ENCODE data around the gene TPTE.
"Not testable (repeated sequence)": the region's sequence is repeated elsewhere in the genome, so short reads cannot be mapped to it uniquely, and the experiment has no call there.

Gene TPTE

DNA sequence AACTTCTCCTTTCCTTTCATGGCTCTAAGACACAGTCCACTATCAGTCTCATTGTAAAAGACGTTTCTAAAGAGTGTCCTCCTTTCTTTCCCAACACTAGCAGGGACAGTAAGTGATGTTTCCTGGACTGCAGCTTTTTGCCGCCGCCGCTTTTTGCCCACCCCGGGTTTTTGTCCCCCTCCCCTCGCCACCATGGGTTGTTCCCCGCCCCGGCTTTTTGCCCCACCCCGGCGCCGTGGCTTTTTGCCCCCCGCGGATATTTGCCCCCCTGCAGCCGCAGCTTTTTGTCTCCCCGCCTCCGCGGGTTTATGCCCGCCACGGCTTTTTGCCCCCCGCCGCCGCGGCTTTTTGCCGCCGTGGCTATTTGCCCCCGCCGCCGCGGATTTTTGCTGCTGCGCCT is 95.2 kb downstream of the TPTE start:
- no peak for DNase-seq (ENCODE audit: low read depth in 2 of 2)

DNA sequence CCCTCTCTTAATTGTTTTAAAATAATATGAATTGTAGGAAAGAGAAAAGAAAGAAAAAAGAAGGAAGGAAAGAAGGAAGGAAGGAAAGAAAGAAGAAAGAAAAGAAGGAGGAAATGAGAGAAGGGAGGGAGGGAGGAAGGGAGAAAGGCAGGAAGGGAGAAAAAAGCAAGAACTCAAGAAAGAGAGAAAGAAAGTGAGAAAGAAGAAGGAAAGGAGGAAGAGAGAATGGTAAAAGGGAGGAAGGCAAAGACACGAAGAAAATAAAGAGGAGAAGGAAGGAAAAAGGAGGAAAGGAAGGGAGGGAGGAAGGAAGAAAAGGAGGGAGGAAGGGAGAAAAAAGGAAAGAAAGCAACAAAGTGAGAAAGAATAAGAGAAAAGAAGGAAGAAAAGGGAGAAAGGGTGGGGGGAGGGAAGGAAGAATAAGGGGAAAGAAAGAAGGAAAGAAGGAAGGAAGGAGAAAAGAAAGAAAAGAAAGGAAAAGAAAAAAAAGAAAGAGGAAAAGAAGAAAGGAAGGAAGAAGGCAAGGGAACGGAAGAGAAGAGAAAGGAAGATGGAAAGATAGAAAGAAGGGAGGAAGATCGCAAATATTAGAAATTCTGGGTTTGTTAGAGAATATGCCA is 95.9 kb downstream of the TPTE start:
- not testable (repeated sequence) for DNase-seq (ENCODE audit: low read depth in 2 of 2)

DNA sequence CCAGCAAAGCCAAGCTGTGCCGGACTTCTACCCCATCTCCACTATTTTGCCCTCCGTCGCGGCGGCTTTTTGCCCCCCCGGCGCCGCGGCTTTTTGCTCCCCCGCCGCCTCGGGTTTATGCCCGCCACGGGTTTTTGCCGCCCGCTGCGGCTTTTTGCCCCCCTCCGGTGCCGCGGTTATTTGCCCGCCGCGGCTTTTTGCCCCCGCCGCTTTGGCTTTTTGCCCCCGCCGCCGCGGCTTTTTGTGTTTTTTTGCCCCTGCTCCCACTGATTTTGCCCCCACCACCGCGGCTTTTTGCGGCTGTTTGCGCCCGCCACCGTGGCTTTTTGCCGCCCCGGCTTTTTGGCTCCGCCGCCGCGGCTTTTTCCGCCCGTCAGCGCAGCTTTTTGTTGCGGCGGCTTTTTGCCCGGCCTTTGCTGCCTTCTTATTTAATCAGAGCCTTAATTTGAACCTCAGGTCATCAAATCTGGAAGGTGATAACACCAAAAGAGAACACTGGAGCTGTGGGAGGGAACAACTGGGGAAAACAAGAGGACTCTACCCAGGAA is 106.0 kb downstream of the TPTE start:
- no peak for DNase-seq (ENCODE audit: low read depth in 2 of 2)

DNA sequence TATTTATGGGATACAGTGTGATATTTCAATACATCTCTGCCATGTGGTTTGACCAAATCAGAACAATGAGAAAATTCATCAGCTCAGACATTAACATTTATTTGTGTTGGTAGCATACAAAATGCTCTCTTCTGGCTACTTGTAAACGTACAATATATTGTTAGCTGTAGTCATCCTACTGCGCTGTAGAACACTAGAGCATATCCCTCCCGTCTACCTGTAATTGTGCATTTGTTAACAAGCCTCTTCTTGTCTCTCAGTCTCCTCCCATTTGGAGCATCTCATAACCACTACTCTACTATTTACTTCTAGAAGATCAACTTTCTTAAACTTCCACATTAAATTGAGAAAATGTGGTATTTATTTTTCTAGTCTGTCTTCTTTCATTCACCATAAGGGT is 107.9 kb downstream of the TPTE start:
- not testable (repeated sequence) for DNase-seq (ENCODE audit: low read depth in 2 of 2)

DNA sequence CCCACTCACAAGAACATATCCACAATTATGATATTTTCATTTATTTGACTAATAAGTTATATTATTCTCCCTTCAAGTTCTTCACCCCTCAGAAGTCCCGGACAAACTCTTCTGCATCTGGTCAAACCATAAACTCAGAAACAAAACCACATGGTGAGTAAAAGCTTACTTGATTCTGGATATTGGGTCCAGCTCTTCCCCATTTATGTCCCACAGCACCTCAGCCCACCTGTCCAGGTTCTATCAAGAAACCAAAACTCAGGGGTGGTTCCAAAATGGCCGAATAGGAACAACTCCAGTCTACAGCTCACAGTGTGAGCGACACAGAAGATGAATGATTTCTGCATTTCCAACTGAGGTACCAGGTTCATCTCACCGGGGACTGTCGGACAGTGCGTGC is 109.4 kb downstream of the TPTE start:
- not testable (repeated sequence) for DNase-seq (ENCODE audit: low read depth in 2 of 2)

DNA sequence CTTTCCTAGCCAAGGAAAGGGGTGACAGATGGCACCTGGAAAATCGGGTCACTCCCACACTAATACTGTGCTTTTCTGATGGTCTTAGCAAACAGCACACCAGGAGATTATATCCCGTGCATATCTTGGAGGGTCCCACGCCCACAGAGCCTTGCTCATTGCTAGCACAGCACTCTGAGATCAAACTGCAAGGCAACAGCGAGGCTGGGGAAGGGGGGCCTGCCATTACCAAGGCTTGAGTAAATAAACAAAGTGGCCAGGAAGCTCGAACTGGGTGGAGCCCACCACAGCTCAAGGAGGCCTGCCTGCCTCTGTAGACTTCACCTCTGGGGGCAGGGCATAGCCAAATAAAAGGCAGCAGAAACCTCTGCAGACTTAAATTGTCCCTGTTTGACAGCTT is 109.9 kb downstream of the TPTE start:
- DNase-seq (ENCODE audit: low read depth in 2 of 2): not testable (repeated sequence)

DNA sequence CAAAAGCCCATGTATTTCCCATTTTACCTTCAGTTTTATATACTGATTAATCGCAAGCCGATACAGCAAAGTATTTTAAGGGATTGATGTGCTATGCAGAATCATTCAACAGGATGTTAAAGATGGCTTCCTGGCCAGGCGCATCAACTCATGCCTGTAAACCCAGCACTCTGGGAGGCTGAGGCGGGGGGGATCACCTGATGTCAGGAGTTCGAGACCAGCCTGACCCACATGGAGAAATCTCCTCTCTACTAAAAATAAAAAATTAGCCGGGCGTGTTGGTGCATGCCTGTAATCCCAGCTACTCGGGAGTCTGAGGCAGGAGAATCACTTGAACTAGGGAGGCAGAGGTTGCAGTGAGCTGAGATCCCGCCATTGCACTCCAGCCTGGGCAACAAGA is 116.8 kb downstream of the TPTE start:
- not testable (repeated sequence) for DNase-seq (ENCODE audit: low read depth in 2 of 2)

DNA sequence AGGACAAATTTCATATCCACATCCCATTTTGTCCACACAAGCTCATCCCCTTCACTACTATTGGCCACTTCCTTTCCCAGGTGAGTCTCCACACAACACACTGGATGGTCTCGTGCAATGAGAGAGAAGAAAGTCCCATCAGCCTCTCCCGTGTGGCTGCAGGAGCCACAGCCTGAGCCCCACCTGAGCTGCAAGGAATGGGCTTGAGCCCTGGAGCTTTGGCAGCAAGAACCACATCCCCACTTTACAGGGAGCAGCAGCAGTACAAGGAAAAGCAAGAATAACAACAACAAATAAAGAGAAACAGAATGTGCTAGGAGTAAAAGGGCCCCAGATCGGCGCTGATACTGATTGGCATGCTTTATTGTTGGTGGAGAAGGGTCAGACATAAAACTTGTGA is 117.7 kb downstream of the TPTE start:
- no peak for DNase-seq (ENCODE audit: low read depth in 2 of 2)

DNA sequence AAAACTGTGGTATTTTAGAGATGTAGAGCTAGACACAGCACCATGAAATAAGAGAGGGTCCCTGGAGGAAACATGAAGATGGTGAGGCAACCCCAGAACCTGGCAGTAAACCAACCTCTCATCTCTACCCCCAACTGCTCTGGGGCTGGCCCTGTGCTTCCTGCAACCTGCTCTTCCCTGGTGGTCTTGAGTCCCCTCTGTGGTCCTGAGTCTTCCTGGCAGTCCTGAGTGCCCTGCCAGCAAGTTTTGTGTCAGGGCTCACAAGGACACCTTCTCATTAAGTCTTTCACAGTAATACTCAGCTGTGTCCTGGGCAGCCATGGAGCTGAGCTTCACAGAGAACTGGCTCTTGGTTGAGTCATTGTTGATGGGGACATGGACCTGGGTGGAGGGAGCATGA is 118.4 kb downstream of the TPTE start:
- not testable (repeated sequence) for DNase-seq (ENCODE audit: low read depth in 2 of 2)

DNA sequence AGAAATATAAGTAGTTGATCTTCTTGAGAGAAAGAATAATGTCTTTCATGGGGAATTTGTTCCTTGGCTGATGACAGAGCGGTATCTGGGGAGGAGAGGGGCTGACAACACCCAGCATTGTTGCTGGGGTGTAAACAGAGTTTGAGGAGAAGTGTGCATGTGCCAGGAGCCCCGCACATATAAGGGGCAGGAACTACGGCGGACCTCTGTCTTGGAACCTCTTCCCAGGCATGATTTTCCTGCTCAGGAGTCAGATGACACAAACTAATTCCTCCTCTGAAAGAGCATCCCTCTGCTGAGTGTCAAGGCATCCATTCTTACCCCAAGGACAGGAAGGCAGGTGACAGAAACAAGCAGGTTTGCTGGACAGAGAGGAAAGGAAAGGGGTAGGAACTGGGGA is 119.1 kb downstream of the TPTE start:
- DNase-seq (ENCODE audit: low read depth in 2 of 2): no peak

DNA sequence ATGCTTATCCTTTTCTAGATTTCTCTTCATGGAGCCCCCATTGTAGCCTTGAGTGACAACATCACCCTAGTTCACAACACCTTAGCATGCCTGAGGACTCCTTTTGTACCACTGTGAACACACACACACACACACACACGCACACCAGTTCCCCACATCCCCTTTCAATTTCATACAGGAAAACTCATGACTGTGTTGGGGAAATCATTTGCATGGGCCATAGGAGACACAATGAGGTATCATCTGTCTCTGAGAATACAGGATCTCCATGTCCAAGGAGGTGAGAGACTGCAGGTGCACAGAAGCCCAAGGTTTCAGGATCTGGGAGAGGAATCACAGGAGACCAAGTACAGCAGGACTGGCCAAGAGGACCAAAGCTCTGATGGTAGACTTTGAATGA is 119.7 kb downstream of the TPTE start:
- no peak for DNase-seq (ENCODE audit: low read depth in 2 of 2)

DNA sequence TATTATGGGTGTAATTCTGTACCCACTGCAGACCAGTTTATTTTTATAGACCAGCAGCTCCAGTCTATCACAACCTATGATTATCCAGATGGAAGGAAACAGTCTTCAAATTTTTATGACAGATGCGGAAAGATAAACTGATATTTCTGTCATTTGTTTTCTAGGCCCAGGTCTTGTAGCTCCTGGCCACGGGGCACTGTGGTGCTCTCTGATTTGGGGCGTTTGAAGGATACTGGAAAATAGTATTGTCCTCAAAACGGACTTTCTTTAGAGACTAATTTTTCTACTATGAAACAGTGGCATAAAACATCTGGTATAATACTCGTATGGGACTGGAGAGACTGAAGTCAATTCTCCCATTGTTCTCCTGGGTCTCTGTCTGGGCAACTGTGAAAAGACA is 124.3 kb downstream of the TPTE start:
- DNase-seq (ENCODE audit: low read depth in 2 of 2): not testable (repeated sequence)

DNA sequence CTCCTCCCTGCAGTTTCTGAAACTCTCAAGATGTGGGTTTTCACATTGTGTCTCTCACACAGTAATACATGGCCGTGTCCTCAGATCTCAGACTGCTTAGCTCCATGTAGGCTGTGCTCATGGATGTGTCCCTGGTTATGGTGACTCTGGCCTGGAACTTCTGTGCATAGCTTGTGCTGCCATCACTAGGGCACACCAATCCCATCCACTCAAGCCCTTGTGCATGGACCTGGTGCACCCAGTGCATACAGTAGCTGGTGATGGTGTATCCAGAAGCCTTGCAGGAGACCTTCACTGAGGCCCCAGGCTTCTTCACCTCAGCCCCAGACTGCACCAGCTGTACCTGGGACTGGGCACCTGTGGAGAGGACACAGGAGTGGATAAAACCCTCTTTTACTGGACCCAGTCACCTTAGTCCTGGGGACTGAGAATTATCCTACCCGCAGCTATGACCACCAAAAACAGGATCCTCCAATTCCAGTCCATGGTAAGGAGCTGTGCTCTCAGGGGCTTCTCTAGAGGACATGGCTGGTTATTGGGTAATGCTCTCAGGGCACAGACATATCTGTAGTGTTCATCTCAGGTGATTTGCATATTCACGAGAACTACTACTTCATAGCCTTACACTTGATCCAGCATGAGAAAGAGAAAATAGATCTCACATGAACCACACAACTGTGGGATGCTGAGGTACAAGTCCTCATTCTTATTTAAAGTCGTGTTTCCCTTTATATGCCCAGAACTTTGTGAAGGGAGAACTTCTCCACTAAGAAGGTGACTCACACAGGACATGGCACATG is 128.2 kb downstream of the TPTE start:
- not testable (repeated sequence) for DNase-seq (ENCODE audit: low read depth in 2 of 2)

DNA sequence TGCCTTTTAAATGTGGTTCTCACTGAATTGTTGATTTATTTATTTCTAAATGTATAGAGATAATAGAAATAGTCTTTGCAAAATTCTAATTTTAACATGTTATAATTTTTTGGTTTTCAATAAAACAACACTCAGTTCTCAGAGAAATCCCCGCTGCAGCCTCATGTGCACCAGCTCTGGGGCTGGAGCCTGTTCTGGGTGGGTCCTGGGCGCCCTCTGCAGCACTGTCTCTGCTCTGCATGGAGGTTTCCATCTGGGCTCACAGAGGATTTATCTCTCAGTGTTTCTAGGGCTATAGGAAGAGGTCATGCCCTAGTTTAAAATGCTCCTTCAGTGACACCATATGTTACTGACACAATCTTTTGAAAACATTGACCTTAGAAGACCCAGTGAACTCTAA is 128.9 kb downstream of the TPTE start:
- not testable (repeated sequence) for DNase-seq (ENCODE audit: low read depth in 2 of 2)

Measured in activated CD4-positive, alpha-beta T cell treated with anti-CD3 and anti-CD28 coated beads for 24 hours (primary cell).